Stimulated activated CD4-positive, alpha-beta T cell treated with anti-CD3 and anti-CD28 coated beads, TNF-alpha, amount 100 ng/mL, for 4 hours (primary cell): ENCODE data around the gene FPGS.
A peak's percentile ranks its signal among the peaks of the same experiment; 100 is the strongest.
"Not testable (repeated sequence)": the region's sequence is repeated elsewhere in the genome, so short reads cannot be mapped to it uniquely, and the experiment has no call there.

ENCODE experiments used
- DNase-seq, 3 experiments: peaks; one replicate each; pipeline ENCODE4 v3.0.0-alpha.2; 2020; ENCODE audit warnings: low read depth in 3 of 3

FPGS gene, protein sequence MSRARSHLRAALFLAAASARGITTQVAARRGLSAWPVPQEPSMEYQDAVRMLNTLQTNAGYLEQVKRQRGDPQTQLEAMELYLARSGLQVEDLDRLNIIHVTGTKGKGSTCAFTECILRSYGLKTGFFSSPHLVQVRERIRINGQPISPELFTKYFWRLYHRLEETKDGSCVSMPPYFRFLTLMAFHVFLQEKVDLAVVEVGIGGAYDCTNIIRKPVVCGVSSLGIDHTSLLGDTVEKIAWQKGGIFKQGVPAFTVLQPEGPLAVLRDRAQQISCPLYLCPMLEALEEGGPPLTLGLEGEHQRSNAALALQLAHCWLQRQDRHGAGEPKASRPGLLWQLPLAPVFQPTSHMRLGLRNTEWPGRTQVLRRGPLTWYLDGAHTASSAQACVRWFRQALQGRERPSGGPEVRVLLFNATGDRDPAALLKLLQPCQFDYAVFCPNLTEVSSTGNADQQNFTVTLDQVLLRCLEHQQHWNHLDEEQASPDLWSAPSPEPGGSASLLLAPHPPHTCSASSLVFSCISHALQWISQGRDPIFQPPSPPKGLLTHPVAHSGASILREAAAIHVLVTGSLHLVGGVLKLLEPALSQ

DNA sequence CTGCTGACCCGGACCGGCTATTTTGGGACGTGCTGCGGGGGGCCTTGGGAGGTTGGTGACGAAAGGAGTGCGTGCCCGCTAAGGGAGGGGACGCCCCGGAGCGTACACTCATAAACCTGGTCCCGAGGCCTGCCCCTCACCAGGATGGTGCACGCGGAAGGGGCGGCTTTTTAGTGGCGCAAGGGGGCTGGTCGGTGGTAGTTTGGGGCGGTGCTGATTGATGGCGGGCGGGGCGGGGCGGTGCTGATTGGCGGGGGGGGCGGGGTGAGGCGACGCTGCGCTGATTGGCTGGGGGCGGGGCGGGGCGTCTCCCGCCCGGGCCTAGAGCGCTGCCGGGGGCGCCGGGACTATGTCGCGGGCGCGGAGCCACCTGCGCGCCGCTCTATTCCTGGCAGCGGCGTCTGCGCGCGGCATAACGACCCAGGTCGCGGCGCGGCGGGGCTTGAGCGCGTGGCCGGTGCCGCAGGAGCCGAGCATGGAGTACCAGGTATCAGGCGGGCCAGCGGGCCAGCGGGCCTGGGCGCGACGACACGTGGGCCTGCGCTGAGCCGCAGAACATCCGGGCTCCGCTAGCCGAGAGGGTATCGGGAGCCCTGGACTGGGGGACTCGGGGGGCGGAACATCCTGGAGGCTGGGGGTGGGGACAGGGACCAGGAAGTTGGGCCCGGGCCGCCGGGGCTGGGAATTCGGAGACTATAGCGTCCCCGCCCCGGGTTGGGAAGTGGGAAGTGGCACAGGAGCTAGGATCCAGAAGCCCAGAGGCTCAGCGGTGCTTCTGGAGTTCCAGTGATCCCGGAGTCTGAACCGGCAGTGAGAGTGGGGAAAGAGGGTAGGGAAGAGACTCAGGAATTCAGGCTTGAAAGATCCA, at the start of gene FPGS:
FPGS (plus strand) TSS at position 307 of the 868 bp plus-strand sequence; CDS start at position 350, 43 bp downstream.
- peak; percentile 63 to 70 (median 70) for DNase-seq

DNA sequence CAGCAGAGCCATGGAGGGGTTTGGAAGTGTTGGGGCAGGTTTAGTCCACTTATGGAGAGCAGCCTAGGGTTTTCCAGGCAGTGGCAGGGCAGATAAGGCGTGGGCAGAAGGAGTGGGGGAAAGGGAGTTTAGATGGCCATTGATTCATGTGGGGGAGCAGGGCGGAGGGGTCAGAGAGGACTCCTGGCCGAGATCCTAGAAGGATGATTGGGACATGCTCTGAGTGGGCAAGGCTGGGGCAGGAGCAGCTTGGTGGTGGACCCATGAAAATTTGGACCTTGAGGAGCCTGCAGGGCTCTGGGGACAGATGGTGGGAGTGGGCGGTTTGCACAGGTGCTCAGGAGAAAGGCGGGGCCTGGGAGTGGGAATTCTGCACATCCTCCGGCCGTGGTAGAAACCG, 49.5 kb upstream of the FPGS start:
- DNase-seq, result no peak

DNA sequence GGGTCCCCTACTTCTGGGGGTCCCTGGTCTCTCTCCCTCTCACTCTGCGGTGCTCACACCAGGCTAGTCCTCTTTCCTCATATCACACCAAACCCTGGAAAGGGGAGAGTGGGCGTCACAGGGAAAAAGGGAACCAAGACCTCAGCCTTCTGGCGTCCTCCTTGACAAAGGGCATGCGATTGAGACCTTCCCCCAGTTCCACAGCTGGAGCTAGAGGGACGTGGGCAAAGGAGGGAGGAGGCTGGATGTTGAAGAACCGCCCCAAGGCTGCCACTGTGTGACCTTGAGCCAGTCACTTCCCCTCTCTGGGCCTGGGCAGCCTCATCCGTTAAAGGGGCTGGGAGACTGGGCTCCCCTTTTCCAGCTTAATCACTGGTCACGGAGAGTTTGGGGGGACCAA, 49.1 kb upstream of the FPGS start:
- no peak for DNase-seq

- no peak for DNase-seq
These were observed 48.3 kb upstream of the FPGS start for GRCh38 chr9:127754099-127755060.

DNA sequence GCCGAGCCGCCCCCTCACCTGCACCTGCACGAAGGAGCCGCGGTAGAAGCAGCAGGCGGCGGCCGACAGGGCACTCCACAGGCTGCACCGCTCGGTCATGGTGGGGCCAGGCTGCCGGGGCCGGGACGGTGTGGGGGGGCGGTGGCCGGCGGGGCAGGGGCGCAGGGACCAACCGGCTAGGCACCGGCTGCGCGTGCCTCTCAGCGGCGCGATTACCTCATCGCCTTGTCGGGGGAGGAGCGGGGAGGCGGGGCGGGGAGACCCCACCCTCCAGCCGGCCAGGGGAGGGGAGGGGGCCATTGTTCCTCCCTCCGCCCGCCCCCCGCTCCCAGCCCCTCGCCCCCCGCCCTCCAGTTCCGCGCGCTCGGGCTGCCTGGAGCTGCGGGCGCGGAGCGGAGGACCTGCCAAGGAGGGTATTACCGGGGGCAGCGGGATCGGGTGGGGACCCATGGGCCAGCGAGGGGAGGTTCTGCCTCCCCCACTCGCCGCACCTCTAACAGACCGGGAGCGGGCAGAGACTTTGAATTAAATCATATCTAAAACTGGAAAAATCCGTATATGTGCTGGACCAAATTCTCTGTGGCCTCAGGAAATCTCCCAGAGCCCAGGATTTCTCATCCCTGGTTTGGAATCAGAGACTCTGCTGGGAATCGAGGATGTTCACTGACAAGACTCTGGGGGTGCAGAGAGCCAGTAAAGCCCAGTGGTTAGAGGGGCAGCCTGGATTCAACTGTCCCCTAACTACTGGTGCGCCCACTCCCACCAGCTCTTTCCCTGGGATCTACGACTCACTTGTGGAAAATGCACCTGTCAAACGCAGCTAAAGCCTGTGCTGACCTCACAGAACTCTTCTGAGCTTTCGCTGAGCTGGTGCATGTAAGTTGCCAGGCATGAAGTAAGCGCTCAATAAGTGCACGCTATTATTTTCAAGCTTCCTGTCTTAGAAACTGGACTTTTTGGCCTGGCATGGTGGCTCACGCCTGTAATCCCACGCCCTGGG, 47.3 kb upstream of the FPGS start:
- DNase-seq, result no peak

GRCh38 chr9:127756233-127756632, 46.4 kb upstream of the FPGS start:
- DNase-seq, result no peak

DNA sequence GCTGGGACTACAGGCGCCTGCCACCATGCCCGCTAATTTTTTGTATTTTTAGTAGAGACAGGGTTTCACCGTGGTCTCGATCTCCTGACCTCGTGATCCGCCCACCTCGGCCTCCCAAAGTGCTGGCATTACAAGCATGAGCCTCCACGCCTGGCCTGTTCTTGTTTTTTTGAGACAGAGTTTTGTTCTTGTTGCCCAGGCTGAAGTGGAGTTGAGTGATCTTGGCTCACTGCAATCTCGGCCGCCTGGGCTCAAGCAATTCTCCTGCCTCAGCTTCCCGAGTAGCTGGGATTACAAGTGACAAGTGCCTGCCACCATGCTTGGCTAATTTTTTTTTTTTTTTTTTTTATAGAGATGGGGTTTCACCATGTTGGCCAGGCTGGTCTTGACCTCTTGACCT, 45.9 kb upstream of the FPGS start:
- not testable (repeated sequence) for DNase-seq

- DNase-seq, result no peak
These were observed 43.8 kb upstream of the FPGS start for GRCh38 chr9:127758843-127759242.

GRCh38 chr9:127761061-127761460, 41.6 kb upstream of the FPGS start:
- no peak for DNase-seq

DNA sequence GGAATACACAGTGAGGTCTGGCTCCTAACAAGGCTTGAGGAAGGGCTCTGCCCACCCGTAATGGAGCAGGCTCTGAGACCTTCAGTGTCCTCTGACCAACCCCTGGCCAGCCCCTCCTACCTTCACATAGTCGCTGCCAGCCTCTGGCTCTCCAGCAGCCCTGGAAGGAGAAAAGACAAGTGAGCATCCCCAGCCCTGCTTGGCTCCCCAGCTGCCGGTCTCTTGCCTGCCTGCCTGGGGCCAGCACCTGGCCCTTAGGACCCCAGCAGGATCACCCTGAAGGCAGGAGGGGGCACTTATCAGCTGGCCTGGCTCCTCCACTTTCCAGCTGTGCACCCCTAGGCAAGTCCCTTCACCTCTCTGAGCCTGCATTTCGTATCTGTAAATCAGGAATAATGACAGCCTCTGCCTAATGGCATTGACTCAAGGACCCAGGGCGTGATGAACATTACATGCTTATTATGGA, 41.2 kb upstream of the FPGS start:
- no peak for DNase-seq

GRCh38 chr9:127762111-127762676, 40.5 kb upstream of the FPGS start:
- no peak for DNase-seq

DNA sequence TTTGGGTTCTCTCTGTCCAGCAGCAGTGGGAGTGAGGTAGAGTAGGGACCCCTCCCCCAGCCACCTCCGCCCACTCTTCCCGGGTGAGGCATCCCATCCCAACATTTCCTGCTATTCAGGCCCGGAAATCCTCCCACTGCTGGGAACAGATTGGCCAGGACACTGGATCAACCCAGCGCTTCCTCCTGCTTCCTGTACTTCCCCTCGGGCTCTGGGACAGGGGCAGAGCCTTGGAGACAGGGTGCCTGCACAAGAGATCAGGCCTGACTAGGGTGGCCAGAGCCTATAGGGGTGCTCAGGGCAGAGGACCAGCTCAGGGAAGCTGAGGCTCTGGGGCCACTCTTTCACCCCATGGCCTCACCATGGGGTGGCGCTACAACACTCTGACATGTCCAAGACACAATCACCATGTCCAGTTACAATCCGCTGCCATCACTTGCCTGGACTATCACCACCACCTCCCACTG, 38.7 kb upstream of the FPGS start:
- no peak for DNase-seq

DNA sequence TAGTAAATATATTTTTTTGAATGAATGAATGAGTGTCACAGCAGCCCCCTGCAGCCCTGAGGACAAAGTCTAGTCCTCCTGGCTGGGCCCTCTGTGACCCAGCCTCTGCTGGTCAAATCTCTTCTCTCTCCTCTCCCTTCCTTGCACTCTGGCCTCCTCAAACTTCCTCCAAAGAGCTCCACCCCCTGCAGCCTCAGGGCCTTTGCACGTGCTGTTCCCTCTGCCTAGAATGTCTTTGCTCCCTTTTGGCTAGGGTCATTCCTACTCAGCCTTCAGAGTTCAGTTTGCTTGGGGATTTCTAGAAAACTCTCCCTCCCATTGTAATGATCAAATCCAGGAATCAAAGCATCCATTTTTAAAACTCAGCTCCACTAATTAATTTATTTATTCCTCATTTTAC, 37.3 kb upstream of the FPGS start:
- DNase-seq, result no peak

DNA sequence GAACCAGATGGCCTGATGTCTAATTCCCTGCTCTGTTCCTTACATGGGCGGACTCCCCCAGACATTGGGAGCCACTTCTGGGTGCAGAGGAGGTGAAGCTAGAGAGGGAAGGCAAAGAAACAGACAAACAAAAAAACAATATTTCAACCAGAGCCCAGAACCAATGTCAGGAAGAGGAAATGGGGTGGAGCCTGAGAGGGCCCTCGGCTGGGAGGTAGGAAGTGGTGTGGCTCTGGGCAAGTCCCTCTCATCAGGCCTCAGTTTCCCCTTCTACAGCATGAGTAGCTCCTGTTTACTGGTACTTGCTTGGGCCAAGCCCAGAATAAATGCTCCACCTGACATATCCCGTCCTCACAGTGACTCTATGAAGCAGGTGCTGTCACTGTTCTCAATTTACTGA, 35.3 kb upstream of the FPGS start:
- no peak for DNase-seq

- DNase-seq, result no peak
These were observed 34.8 kb upstream of the FPGS start for GRCh38 chr9:127767909-127768331.

GRCh38 chr9:127768698-127769097, 34.0 kb upstream of the FPGS start:
- no peak for DNase-seq

- no peak for DNase-seq
These were observed 33.6 kb upstream of the FPGS start for GRCh38 chr9:127769101-127769500.

DNA sequence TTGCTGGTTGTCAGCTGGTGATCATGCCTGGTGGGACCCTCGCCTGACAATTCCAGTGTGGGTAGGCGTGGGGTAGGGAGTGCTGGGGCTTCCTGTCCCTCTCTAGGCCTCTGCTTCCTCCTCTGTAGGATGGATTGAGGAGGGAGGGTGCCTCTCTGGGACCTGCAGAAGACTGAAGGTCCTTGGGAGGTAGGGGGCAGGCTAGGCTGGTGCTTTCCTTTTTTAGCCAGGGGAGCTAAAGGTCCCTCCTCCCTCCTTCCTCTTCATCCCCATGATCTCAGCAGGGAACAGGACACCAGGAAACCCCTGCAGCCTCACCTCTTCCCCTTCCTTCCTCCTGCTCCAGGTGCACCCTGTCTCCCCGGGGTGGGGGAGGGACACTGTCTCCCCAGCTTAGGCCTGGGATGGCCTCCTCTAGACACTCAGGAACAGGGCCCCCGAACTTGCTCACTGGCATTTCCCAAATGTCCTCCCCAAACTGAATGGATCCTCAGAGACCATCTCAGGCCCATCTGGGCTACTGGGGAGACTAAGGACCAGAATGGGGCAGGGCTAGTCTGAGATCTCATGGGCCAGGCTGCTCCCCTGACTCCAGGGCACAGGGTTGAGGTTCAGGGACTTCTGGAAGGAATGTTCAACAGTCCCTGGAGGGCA, 32.6 kb upstream of the FPGS start:
- no peak for DNase-seq

- no peak for DNase-seq
These were observed 32.1 kb upstream of the FPGS start for GRCh38 chr9:127770583-127770904.
